ENCODE measurements around the gene SQOR. TPM values are rescaled to one million over a fixed set of nuclear protein-coding genes. Genes with fewer than 3 reads are reported as not detected.
A peak's percentile ranks its signal among the peaks of the same experiment; 100 is the strongest.

SQOR gene
- 100 to 1,000 TPM; 108 to 166 TPM for total RNA-seq

GRCh38 chr15:45634432-45635190, at the start of gene SQOR:
TSS of gene SQOR (plus strand) at chr15:45635029. CDS start at chr15:45658924, 23,895 bp downstream.
- H3K4me1 Mint-ChIP-seq (ENCODE audit: low read depth): peaks cover 30% of the 10 kb centered on the region
- peak; percentile 76 for ATAC-seq (replicated peaks in 1 of 2)
- peak within 1 kb of the TSS; percentile 96 to 98 for H3K4me3 Mint-ChIP-seq
- peaks cover 5% of the 10 kb centered on the region for H3K27me3 Mint-ChIP-seq (ENCODE audit: low read depth)
- H3K9me3 Mint-ChIP-seq: peaks cover 0 to 5% of the 10 kb centered on the region in 2 donors
- DNase-seq: peak; percentile 75 to 80
- H3K27ac Mint-ChIP-seq: peak within 1 kb of the TSS; percentile 96
- peaks cover 13 to 16% of the 10 kb centered on the region in 2 donors for H3K36me3 Mint-ChIP-seq (ENCODE audit: insufficient read depth in 2 of 2)

DNA sequence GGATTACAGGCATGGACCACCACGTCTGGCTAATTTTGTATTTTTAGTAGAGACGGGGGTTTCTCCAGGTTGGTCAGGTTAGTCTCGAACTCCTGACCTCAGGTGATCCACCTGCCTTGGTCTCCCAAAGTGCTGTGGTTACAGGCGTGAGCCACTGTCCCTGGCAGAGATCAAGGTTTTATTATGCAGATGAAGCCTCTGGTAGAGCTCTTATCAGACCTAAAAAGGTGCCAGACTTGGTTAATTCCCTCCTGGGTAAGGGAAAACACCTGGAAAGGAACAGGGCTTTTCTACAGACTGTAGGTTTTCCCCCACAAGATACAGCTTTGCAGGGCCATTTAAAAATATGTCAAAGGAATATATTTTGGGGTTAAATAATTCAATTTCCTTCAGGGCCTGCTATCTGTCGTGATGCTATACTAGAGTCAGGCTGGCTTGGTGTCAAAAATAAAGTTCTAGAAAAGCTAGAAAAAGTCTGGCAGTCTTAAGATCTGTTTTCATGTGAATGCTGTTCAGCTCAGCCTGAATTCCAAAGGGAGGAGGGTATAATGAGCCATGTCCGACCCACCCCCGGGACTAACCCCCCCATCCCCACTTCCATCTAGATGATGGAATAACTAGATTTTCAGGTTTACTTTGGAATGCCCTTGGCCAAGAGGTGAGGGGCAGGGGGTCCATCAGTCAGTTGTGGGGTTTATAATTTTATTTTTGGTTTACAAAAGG, 49.6 kb upstream of the SQOR start:
- H3K27me3 Mint-ChIP-seq (ENCODE audit: low read depth): no peaks in the 10 kb centered on the region
- DNase-seq (no peak), ATAC-seq (replicated peaks in 1 of 2) (no peak)
- H3K36me3 Mint-ChIP-seq (ENCODE audit: insufficient read depth in 2 of 2): peaks cover 2 to 3% of the 10 kb centered on the region in 2 donors
- H3K4me3 Mint-ChIP-seq: peak overlapping the region; percentile 89 to 94
- no peak overlapping the region for H3K27ac Mint-ChIP-seq
- no peaks in the 10 kb centered on the region for H3K9me3 Mint-ChIP-seq
- peaks cover 26% of the 10 kb centered on the region for H3K4me1 Mint-ChIP-seq (ENCODE audit: low read depth)

- DNase-seq (no peak), ATAC-seq (replicated peaks in 1 of 2) (no peak)
- H3K27ac Mint-ChIP-seq: peak overlapping the region; percentile 98
- H3K27me3 Mint-ChIP-seq (ENCODE audit: low read depth): no peaks in the 10 kb centered on the region
- H3K4me1 Mint-ChIP-seq (ENCODE audit: low read depth): peaks cover 26% of the 10 kb centered on the region
- peak overlapping the region; percentile 89 to 94 for H3K4me3 Mint-ChIP-seq
- H3K36me3 Mint-ChIP-seq (ENCODE audit: insufficient read depth in 2 of 2): peaks cover 2 to 3% of the 10 kb centered on the region in 2 donors
- no peaks in the 10 kb centered on the region for H3K9me3 Mint-ChIP-seq
These were observed 48.7 kb upstream of the SQOR start for GRCh38 chr15:45586125-45586524.

- no peaks in the 10 kb centered on the region for H3K27me3 Mint-ChIP-seq (ENCODE audit: low read depth)
- H3K36me3 Mint-ChIP-seq (ENCODE audit: insufficient read depth in 2 of 2): peaks cover 2 to 3% of the 10 kb centered on the region in 2 donors
- peak overlapping the region; percentile 89 to 94 for H3K4me3 Mint-ChIP-seq
- DNase-seq (no peak), ATAC-seq (replicated peaks in 1 of 2) (no peak)
- peak overlapping the region; percentile 98 for H3K27ac Mint-ChIP-seq
- no peaks in the 10 kb centered on the region for H3K9me3 Mint-ChIP-seq
- peaks cover 30% of the 10 kb centered on the region for H3K4me1 Mint-ChIP-seq (ENCODE audit: low read depth)
These were observed 48.2 kb upstream of the SQOR start for GRCh38 chr15:45586601-45587094.

- peaks cover 32% of the 10 kb centered on the region for H3K4me1 Mint-ChIP-seq (ENCODE audit: low read depth)
- H3K27ac Mint-ChIP-seq: peak within 1 kb of the TSS; percentile 98
- H3K36me3 Mint-ChIP-seq (ENCODE audit: insufficient read depth in 2 of 2): peaks cover 3% of the 10 kb centered on the region in 2 donors
- H3K9me3 Mint-ChIP-seq: no peaks in the 10 kb centered on the region
- H3K27me3 Mint-ChIP-seq (ENCODE audit: low read depth): no peaks in the 10 kb centered on the region
- H3K4me3 Mint-ChIP-seq: peak within 1 kb of the TSS; percentile 89 to 94
- ATAC-seq (replicated peaks in 1 of 2): peak; percentile 88 to 91
- peak; percentile 88 for DNase-seq
These were observed 47.5 kb upstream of the SQOR start, which contains the start of gene BLOC1S6 for GRCh38 chr15:45587095-45587862. TSS of gene BLOC1S6 (plus strand) at chr15:45587379. CDS start at chr15:45587444, 65 bp downstream.

GRCh38 chr15:45587863-45588170, 47.0 kb upstream of the SQOR start:
- Mint-ChIP-seq H3K9me3 (no peaks in the 10 kb centered on the region), H3K27ac (peak overlapping the region; percentile 98), H3K4me3 (peak overlapping the region; percentile 89 to 94), H3K27me3 (ENCODE audit: low read depth) (no peaks in the 10 kb centered on the region), H3K36me3 (ENCODE audit: insufficient read depth in 2 of 2) (peaks cover 3 to 5% of the 10 kb centered on the region in 2 donors), H3K4me1 (ENCODE audit: low read depth) (peaks cover 32% of the 10 kb centered on the region)
- DNase-seq (no peak), ATAC-seq (replicated peaks in 1 of 2) (no peak)

- H3K27ac Mint-ChIP-seq: peak overlapping the region; percentile 98
- H3K4me1 Mint-ChIP-seq (ENCODE audit: low read depth): peaks cover 32% of the 10 kb centered on the region
- no peaks in the 10 kb centered on the region for H3K27me3 Mint-ChIP-seq (ENCODE audit: low read depth)
- H3K36me3 Mint-ChIP-seq (ENCODE audit: insufficient read depth in 2 of 2): peaks cover 3 to 5% of the 10 kb centered on the region in 2 donors
- no peak for DNase-seq
- peak overlapping the region; percentile 89 to 94 for H3K4me3 Mint-ChIP-seq
- H3K9me3 Mint-ChIP-seq: no peaks in the 10 kb centered on the region
- ATAC-seq (replicated peaks in 1 of 2): no peak
These were observed 46.5 kb upstream of the SQOR start for GRCh38 chr15:45588219-45588875.

DNA sequence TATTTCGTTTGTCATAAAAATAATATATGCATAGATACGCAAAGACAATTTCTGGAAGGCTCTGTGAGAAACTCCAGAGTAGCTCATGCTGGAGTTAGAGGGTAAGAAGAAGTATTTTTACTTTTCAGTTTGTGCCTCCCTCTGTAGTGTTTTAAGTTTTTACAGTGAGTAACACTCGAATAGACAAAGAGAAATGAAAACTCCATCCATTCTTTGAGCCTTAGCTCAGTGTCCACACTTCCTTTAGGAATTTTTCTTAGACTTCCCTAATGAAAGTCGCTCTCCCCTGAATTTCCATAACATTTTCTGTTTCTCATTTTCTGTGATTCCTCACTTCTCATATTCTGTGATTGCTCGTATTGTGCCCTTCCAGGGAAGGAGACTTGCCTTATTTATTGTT, 45.6 kb upstream of the SQOR start:
- no peaks in the 10 kb centered on the region for H3K9me3 Mint-ChIP-seq
- no peaks in the 10 kb centered on the region for H3K27me3 Mint-ChIP-seq (ENCODE audit: low read depth)
- ATAC-seq (replicated peaks in 1 of 2): no peak
- peak overlapping the region; percentile 89 to 94 for H3K4me3 Mint-ChIP-seq
- peaks cover 39% of the 10 kb centered on the region for H3K4me1 Mint-ChIP-seq (ENCODE audit: low read depth)
- peaks cover 3 to 7% of the 10 kb centered on the region in 2 donors for H3K36me3 Mint-ChIP-seq (ENCODE audit: insufficient read depth in 2 of 2)
- DNase-seq: no peak
- peak overlapping the region; percentile 98 for H3K27ac Mint-ChIP-seq

DNA sequence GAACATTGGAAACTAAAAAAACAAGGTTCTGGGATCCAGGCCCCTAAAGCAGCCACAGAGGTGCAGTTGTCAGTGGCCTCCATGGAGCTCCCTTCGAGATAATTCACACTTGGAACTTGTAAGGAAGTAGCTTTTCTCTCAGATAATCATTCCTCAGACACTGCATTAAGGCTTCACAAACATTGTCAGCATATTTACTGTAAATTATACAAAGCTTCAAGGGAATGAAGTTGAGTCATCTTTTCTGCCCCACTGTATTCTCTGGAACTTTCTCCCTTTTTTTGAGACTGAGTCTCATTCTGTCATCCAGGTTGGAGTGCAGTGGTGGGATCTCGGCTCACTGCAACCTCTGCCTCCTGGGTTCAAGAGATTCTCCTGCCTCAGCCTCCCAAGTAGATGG, 40.5 kb upstream of the SQOR start:
- no peak overlapping the region for H3K4me3 Mint-ChIP-seq
- no peak overlapping the region for H3K27ac Mint-ChIP-seq
- peaks cover 22% of the 10 kb centered on the region for H3K4me1 Mint-ChIP-seq (ENCODE audit: low read depth)
- DNase-seq: no peak
- no peaks in the 10 kb centered on the region for H3K27me3 Mint-ChIP-seq (ENCODE audit: low read depth)
- no peaks in the 10 kb centered on the region for H3K9me3 Mint-ChIP-seq
- H3K36me3 Mint-ChIP-seq (ENCODE audit: insufficient read depth in 2 of 2): peaks cover 3 to 18% of the 10 kb centered on the region in 2 donors
- no peak for ATAC-seq (replicated peaks in 1 of 2)

- Mint-ChIP-seq H3K27ac (no peak overlapping the region), H3K4me3 (no peak overlapping the region), H3K9me3 (no peaks in the 10 kb centered on the region), H3K4me1 (ENCODE audit: low read depth) (peaks cover 18% of the 10 kb centered on the region), H3K27me3 (ENCODE audit: low read depth) (no peaks in the 10 kb centered on the region), H3K36me3 (ENCODE audit: insufficient read depth in 2 of 2) (peaks cover 3 to 18% of the 10 kb centered on the region in 2 donors)
- no peak for DNase-seq
- no peak for ATAC-seq (replicated peaks in 1 of 2)
These were observed 39.8 kb upstream of the SQOR start for GRCh38 chr15:45594835-45595530.

DNA sequence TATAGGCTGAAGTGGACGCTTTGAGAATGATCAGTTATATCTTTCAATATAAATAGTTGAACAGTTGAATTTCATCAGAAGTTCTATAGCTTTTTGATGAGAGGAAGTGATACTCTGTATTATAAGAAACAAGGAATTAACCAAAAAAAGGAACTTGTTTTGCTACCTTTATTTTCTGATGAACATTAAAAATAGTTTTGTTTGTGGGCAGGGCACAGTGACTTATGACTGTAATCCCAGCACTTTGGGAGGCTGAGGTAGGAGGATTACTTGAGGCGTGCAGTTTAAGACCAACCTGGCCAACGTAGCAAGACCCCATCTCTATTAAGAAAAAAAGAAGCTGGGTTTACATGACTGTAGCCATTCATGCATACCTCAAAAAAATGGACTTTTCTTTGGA, 30.9 kb upstream of the SQOR start:
- Mint-ChIP-seq H3K27ac (no peak overlapping the region), H3K27me3 (ENCODE audit: low read depth) (no peaks in the 10 kb centered on the region), H3K9me3 (no peaks in the 10 kb centered on the region), H3K36me3 (ENCODE audit: insufficient read depth in 2 of 2) (peaks cover 3 to 5% of the 10 kb centered on the region in 2 donors), H3K4me1 (ENCODE audit: low read depth) (no peaks in the 10 kb centered on the region), H3K4me3 (no peak overlapping the region)
- no peak for DNase-seq
- no peak for ATAC-seq (replicated peaks in 1 of 2)

GRCh38 chr15:45604326-45604725, 30.5 kb upstream of the SQOR start:
- H3K27ac Mint-ChIP-seq: peak overlapping the region; percentile 69
- no peaks in the 10 kb centered on the region for H3K27me3 Mint-ChIP-seq (ENCODE audit: low read depth)
- H3K36me3 Mint-ChIP-seq (ENCODE audit: insufficient read depth in 2 of 2): peaks cover 3 to 5% of the 10 kb centered on the region in 2 donors
- no peaks in the 10 kb centered on the region for H3K4me1 Mint-ChIP-seq (ENCODE audit: low read depth)
- no peak overlapping the region for H3K4me3 Mint-ChIP-seq
- H3K9me3 Mint-ChIP-seq: no peaks in the 10 kb centered on the region
- no peak for DNase-seq
- no peak for ATAC-seq (replicated peaks in 1 of 2)
